Upper lobe of left lung (tissue), 6 donors: ENCODE results near the gene REV3L. TPM values are rescaled to one million over a fixed set of nuclear protein-coding genes. Genes with fewer than 3 reads are reported as not detected.
A peak's percentile ranks its signal among the peaks of the same experiment; 100 is the strongest.
"Not testable (repeated sequence)": the region's sequence is repeated elsewhere in the genome, so short reads cannot be mapped to it uniquely, and the experiment has no call there.

ENCODE experiments used
- ATAC-seq, 2 donors: fragments of 200-7000 bp; cut with Tn5 transposase; one replicate each; pipeline ENCODE4 v1.9.1; 2022; ENCODE audit warnings: mild to moderate bottlenecking in 2 of 2, moderate library complexity in 2 of 2; ENCODE audit not compliant: low FRiP score in 2 of 2
- DNase-seq, 2 donors: peaks; one replicate each; pipeline ENCODE4 v3.0.0-alpha.2; 2019 to 2020
- H3K27ac ChIP-seq, 4 donors: fragments of 200-600 bp; sonication (generic); one replicate each; pipeline ENCODE4 v1.5.1; 2016 to 2019
- H3K27me3 ChIP-seq, 4 donors: fragments of 200-600 bp; sonication (generic); one replicate each; pipeline ENCODE4 v1.5.1; 2017 to 2019
- H3K36me3 ChIP-seq, 4 donors: fragments of 200-600 bp; sonication (generic); one replicate each; pipeline ENCODE4 v1.5.1; 2016 to 2019
- H3K4me1 ChIP-seq, 4 donors: fragments of 200-600 bp; sonication (generic); one replicate each; pipeline ENCODE4 v1.5.1; 2018 to 2019
- H3K4me3 ChIP-seq, 4 donors: fragments of 200-600 bp; sonication (generic); one replicate each; pipeline ENCODE4 v1.5.1; 2017 to 2019; ENCODE audit warnings: mild to moderate bottlenecking in 2 of 4, moderate library complexity in 1 of 4
- H3K9me3 ChIP-seq, 4 donors: fragments of 200-600 bp; sonication (generic); one replicate each; pipeline ENCODE4 v1.5.1; 2018 to 2019
- EP300 ChIP-seq, 4 donors: sonication (generic); formaldehyde crosslinking; IDR thresholded peaks; one replicate each; pipeline ENCODE4 v1.5.1; 2017; ENCODE audit warnings: antibody characterized with exemption in 4 of 4, control low read depth in 2 of 4
- POLR2A ChIP-seq, 4 donors: fragments of 450-650 bp; IDR thresholded peaks; one replicate each; pipeline ENCODE4 v1.5.1; 2016 to 2017; ENCODE audit warnings: antibody characterized with exemption in 4 of 4, mild to moderate bottlenecking in 2 of 4
- POLR2AphosphoS5 ChIP-seq, 2 donors: sonication (generic); formaldehyde crosslinking; IDR thresholded peaks; one replicate each; pipeline ENCODE4 v1.5.1; 2017; ENCODE audit warnings: antibody characterized with exemption in 2 of 2
- WGBS, 2 donors: methylation state at CpG; one replicate each; pipeline ENCODE4 v1.1.5; 2017 to 2018; 5-methylcytosine and 5-hydroxymethylcytosine counted together
- total RNA-seq, 6 donors: library from RNA; depleted of rRNA in 4 of 6; stranded (reverse); fragments of >200 nt in 4 of 6; gene quantifications; one replicate each; pipeline versions ENCODE4 v1.1.0 to v1.2.1, GENCODE V29; 2016 to 2021
- TF ChIP-seq, protein P1 (sequence below), 6 experiments: fragments of 450-650 bp in 4 of 6; fragments of 200-600 bp in 2 of 6; sonication (generic) in 2 of 6; IDR thresholded peaks; one replicate each; pipeline ENCODE4 v1.5.1; 2016 to 2019; ENCODE audit warnings: antibody characterized with exemption in 6 of 6
- donor health status: DM: no; HTN: no; CAD: no; lungs with moderate emphysema.
- donor health status: DM: no; HTN: yes; CAD: no; lungs with severe emphysema.

The REV3L gene
- total RNA-seq, 6 donors from 2014 or later = 29.7 to 106 (median 38.0) TPM

DNA sequence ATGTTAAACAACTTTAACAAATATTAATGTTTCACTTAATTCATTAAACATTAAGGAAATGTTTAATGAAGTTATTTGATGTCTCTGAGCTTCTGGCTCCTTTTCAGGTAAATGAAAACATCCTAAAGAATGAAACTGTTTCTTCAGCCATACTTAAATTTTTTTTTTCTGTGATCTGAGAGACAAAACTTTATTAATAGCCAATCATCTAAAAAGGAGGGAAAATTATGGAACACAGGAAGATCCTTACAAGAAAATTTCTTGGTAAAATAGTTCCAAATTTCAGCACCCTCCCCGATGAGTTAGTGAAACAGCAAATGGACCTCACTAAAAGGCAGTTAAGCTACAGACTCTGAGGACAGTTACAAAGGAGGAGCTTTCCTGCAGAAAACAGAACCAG, 185.2 kb downstream of the REV3L start:
- Histone ChIP-seq H3K4me3 (no peak overlapping the region), H3K9me3 (no peaks in the 10 kb centered on the region), H3K27me3 (no peaks in the 10 kb centered on the region), H3K36me3 (peaks cover 0 to 34% (median 2%) of the 10 kb centered on the region in 4 donors), H3K4me1 (no peaks in the 10 kb centered on the region), H3K27ac (no peak overlapping the region)
- WGBS, 2 donors = 92 to 100% methylated on average over 1 of the region's 1 CpG
- no peak for TF ChIP-seq POLR2A (IDR thresholded peaks at IDR 0.05)
- TF ChIP-seq POLR2AphosphoS5 (IDR thresholded peaks at IDR 0.05) = no peak
- DNase-seq = no peak
- no peak for ATAC-seq

GRCh38 chr6:111294374-111294967, 188.5 kb downstream of the REV3L start:
- no peak for DNase-seq
- Histone ChIP-seq H3K36me3 (peaks cover 0 to 9% (median 0%) of the 10 kb centered on the region in 4 donors), H3K4me1 (no peaks in the 10 kb centered on the region), H3K4me3 (no peak overlapping the region), H3K9me3 (no peaks in the 10 kb centered on the region), H3K27me3 (no peaks in the 10 kb centered on the region), H3K27ac (no peak overlapping the region)
- 88 to 95% methylated on average over 7 of the region's 7 CpGs for WGBS, 2 donors
- no peak for ATAC-seq
- TF ChIP-seq POLR2AphosphoS5 (IDR thresholded peaks at IDR 0.05) = no peak
- no peak for TF ChIP-seq POLR2A (IDR thresholded peaks at IDR 0.05)
- no peak for TF ChIP-seq EP300 (IDR thresholded peaks at IDR 0.05)
- TF ChIP-seq, protein P1, sequence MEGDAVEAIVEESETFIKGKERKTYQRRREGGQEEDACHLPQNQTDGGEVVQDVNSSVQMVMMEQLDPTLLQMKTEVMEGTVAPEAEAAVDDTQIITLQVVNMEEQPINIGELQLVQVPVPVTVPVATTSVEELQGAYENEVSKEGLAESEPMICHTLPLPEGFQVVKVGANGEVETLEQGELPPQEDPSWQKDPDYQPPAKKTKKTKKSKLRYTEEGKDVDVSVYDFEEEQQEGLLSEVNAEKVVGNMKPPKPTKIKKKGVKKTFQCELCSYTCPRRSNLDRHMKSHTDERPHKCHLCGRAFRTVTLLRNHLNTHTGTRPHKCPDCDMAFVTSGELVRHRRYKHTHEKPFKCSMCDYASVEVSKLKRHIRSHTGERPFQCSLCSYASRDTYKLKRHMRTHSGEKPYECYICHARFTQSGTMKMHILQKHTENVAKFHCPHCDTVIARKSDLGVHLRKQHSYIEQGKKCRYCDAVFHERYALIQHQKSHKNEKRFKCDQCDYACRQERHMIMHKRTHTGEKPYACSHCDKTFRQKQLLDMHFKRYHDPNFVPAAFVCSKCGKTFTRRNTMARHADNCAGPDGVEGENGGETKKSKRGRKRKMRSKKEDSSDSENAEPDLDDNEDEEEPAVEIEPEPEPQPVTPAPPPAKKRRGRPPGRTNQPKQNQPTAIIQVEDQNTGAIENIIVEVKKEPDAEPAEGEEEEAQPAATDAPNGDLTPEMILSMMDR (IDR thresholded peaks at IDR 0.05) = no peak

GRCh38 chr6:111291336-111292259, 191.4 kb downstream of the REV3L start:
- no peaks in the 10 kb centered on the region for H3K9me3 ChIP-seq
- H3K27me3 ChIP-seq = no peaks in the 10 kb centered on the region
- 90 to 96% methylated on average over 4 to 5 of the region's 5 CpGs for WGBS, 2 donors
- H3K36me3 ChIP-seq = no peaks in the 10 kb centered on the region
- ATAC-seq (peak in 1 of 2 donors; percentile 30), DNase-seq (no peak)
- H3K27ac ChIP-seq = no peak overlapping the region
- no peak for TF ChIP-seq POLR2A (IDR thresholded peaks at IDR 0.05)
- TF ChIP-seq EP300 (IDR thresholded peaks at IDR 0.05) = no peak
- TF ChIP-seq, protein P1 (IDR thresholded peaks at IDR 0.05) = no peak
- no peak for TF ChIP-seq POLR2AphosphoS5 (IDR thresholded peaks at IDR 0.05)
- H3K4me1 ChIP-seq = no peaks in the 10 kb centered on the region
- no peak overlapping the region for H3K4me3 ChIP-seq

GRCh38 chr6:111290689-111291335, 192.2 kb downstream of the REV3L start:
- WGBS, 2 donors = 56 to 65% methylated on average over 5 of the region's 5 CpGs
- not testable (repeated sequence) for H3K27ac ChIP-seq, H3K4me1 ChIP-seq, H3K27me3 ChIP-seq, H3K9me3 ChIP-seq, H3K36me3 ChIP-seq, H3K4me3 ChIP-seq
- ATAC-seq (peak; percentile 34 to 54), DNase-seq (peak in 1 of 2 donors; percentile 24)

- not testable (repeated sequence) for H3K27me3 ChIP-seq, DNase-seq, ATAC-seq, H3K9me3 ChIP-seq, H3K4me1 ChIP-seq, H3K27ac ChIP-seq, H3K4me3 ChIP-seq
- H3K36me3 ChIP-seq = peaks cover 0 to 10% (median 3%) of the 10 kb centered on the region in 4 donors
- 57 to 84% methylated on average over 5 of the region's 5 CpGs for WGBS, 2 donors
Measured at GRCh38 chr6:111284356-111284755, 198.7 kb downstream of the REV3L start.

GRCh38 chr6:111283707-111284106, 199.3 kb downstream of the REV3L start:
- Histone ChIP-seq H3K27ac (no peak overlapping the region), H3K4me1 (no peaks in the 10 kb centered on the region), H3K9me3 (no peaks in the 10 kb centered on the region), H3K27me3 (no peaks in the 10 kb centered on the region), H3K36me3 (peaks cover 0 to 17% (median 6%) of the 10 kb centered on the region in 4 donors), H3K4me3 (no peak overlapping the region)
- TF ChIP-seq, protein P1 (IDR thresholded peaks at IDR 0.05) = no peak
- TF ChIP-seq POLR2A (IDR thresholded peaks at IDR 0.05) = no peak
- no peak for TF ChIP-seq POLR2AphosphoS5 (IDR thresholded peaks at IDR 0.05)
- no peak for TF ChIP-seq EP300 (IDR thresholded peaks at IDR 0.05)
- ATAC-seq (no peak), DNase-seq (no peak)
- WGBS, 2 donors = 94 to 100% methylated on average over 2 of the region's 2 CpGs
